ENCODE data around the gene LRRC43. TPM values are rescaled to one million over a fixed set of nuclear protein-coding genes. Genes with fewer than 3 reads are reported as not detected.

The LRRC43 gene
- total and polyA plus RNA-seq, 10 donors = 0.13 to 5.2 (median 0.82) TPM

DNA sequence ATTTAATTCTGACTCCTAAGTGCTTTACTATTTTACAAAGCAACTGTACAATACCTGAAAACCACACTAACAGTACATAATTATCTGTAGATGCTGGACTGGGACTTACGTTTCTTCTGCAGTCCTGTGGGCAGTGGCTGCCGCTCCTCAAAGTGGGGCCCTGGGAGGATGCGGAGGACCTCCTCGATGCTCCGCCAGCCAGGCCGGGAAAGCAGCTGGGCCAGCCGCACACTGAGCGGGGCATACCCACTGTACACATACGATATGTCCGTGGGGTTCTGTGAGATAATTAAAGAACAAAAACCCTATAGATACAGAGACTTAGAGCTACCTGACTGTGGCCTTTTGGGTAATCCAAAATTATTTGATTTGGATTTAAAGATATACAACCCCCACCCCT is 49.8 kb downstream of the LRRC43 start:
- DNase-seq = no peak
- Histone ChIP-seq H3K27me3 (replicated peaks in 1 of 7) (no peaks in the 10 kb centered on the region), H3K4me1 (peaks cover 0 to 14% (median 0%) of the 10 kb centered on the region in 6 donors), H3K9me3 (no peaks in the 10 kb centered on the region), H3K4me3 (no peak overlapping the region), H3K36me3 (peaks cover 0 to 91% (median 79%) of the 10 kb centered on the region in 6 donors), H3K27ac (no peak overlapping the region)
- intact Hi-C loops (cut with DNase I; ENCODE audit: low total_unique reads) = no loop called here
- TF ChIP-seq, protein P1, sequence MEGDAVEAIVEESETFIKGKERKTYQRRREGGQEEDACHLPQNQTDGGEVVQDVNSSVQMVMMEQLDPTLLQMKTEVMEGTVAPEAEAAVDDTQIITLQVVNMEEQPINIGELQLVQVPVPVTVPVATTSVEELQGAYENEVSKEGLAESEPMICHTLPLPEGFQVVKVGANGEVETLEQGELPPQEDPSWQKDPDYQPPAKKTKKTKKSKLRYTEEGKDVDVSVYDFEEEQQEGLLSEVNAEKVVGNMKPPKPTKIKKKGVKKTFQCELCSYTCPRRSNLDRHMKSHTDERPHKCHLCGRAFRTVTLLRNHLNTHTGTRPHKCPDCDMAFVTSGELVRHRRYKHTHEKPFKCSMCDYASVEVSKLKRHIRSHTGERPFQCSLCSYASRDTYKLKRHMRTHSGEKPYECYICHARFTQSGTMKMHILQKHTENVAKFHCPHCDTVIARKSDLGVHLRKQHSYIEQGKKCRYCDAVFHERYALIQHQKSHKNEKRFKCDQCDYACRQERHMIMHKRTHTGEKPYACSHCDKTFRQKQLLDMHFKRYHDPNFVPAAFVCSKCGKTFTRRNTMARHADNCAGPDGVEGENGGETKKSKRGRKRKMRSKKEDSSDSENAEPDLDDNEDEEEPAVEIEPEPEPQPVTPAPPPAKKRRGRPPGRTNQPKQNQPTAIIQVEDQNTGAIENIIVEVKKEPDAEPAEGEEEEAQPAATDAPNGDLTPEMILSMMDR (IDR thresholded peaks at IDR 0.05 in 8 of 11, conservative IDR thresholded peaks at IDR 0.05 in 3 of 11) = no peak
- no peak for TF ChIP-seq POLR2A (IDR thresholded peaks at IDR 0.05)
- no peak for TF ChIP-seq POLR2AphosphoS5 (IDR thresholded peaks at IDR 0.05)
- WGBS, 5 donors = 94 to 99% (median 97%) methylated on average over 10 of the region's 10 CpGs

GRCh38 chr12:122235741-122236140 is 52.8 kb downstream of the LRRC43 start:
- peak overlapping the region in 2 of 8 donors; percentile 1 for H3K27ac ChIP-seq
- TF ChIP-seq POLR2AphosphoS5 (IDR thresholded peaks at IDR 0.05) = peak in 1 of 3 donors; percentile 29
- no peak for TF ChIP-seq POLR2A (IDR thresholded peaks at IDR 0.05)

DNA sequence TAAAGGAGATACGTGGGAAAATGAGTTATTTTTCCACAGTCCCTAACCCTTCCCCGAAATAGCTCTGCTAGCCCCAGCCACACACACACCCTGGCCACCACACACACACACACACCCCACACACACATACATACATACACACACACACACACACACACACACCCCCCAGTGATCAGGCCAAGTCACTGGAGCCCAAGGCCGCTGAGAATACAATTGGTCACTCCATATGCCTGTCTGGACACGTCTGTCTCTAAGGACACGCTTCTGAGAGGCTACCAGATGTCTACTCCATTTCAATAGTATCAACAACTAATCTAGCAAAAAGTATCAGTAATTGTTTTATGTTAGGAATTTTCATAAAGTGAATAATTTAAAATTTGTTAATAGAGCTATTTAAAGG is 55.9 kb downstream of the LRRC43 start:
- peaks cover 0 to 10% (median 3%) of the 10 kb centered on the region in 6 donors for H3K4me1 ChIP-seq
- H3K4me3 ChIP-seq = no peak overlapping the region
- 93 to 99% (median 96%) methylated on average over 5 of the region's 5 CpGs for WGBS, 5 donors
- no peaks in the 10 kb centered on the region for H3K9me3 ChIP-seq
- no peaks in the 10 kb centered on the region for H3K27me3 ChIP-seq (replicated peaks in 1 of 7)
- no peak for DNase-seq
- intact Hi-C loops (cut with DNase I; ENCODE audit: low total_unique reads) = no loop called here
- H3K27ac ChIP-seq = no peak overlapping the region
- peaks cover 0 to 100% (median 69%) of the 10 kb centered on the region in 6 donors for H3K36me3 ChIP-seq
- TF ChIP-seq, protein P1 (IDR thresholded peaks at IDR 0.05 in 8 of 11, conservative IDR thresholded peaks at IDR 0.05 in 3 of 11) = no peak
- TF ChIP-seq POLR2A (IDR thresholded peaks at IDR 0.05) (no peak), POLR2AphosphoS5 (IDR thresholded peaks at IDR 0.05) (no peak)

More at GRCh38 chr12:122235741-122236140, 52.8 kb downstream of the LRRC43 start:
- H3K9me3 ChIP-seq = no peaks in the 10 kb centered on the region
- no peak for DNase-seq
- intact Hi-C loops (cut with DNase I; ENCODE audit: low total_unique reads) = no loop called here
- no peak overlapping the region for H3K4me3 ChIP-seq
- H3K27me3 ChIP-seq (replicated peaks in 1 of 7) = no peaks in the 10 kb centered on the region
- H3K4me1 ChIP-seq = peaks cover 0 to 6% (median 0%) of the 10 kb centered on the region in 6 donors
- 48 to 85% (median 72%) methylated on average over 7 of the region's 7 CpGs for WGBS, 5 donors
- peaks cover 0 to 100% (median 78%) of the 10 kb centered on the region in 6 donors for H3K36me3 ChIP-seq

DNA sequence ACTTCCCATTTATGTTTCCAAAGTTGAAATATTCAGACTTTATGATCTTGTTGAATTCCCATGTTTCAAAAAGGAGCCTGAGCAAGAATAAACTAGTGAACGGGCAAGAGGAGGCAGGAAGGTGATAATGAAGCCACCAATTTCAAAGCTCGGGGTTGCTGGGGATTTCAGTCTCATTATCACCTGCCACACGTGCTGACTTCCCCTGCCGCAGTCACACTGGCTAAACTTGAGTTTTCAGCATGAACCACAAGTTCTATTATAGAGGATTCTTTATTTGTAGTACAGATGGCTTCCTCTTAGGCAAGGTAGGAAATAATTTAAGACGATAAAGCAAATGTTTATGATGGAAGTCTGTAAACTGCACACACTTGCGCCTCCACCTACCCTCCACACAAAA is 61.0 kb downstream of the LRRC43 start:
- Histone ChIP-seq H3K4me1 (peaks cover 0 to 8% (median 3%) of the 10 kb centered on the region in 6 donors), H3K9me3 (no peaks in the 10 kb centered on the region), H3K27me3 (replicated peaks in 1 of 7) (no peaks in the 10 kb centered on the region), H3K27ac (peak overlapping the region in 4 of 8 donors; percentile 47 to 72 (median 65)), H3K36me3 (peaks cover 0 to 98% (median 42%) of the 10 kb centered on the region in 6 donors), H3K4me3 (peak overlapping the region in 2 of 8 donors; percentile 23 to 62)
- WGBS, 5 donors = 68 to 83% (median 73%) methylated on average over 6 of the region's 6 CpGs
- intact Hi-C loops (cut with DNase I; ENCODE audit: low total_unique reads) = no loop called here
- TF ChIP-seq POLR2AphosphoS5 (IDR thresholded peaks at IDR 0.05) (no peak), POLR2A (IDR thresholded peaks at IDR 0.05) (no peak)
- TF ChIP-seq, protein P1 (IDR thresholded peaks at IDR 0.05 in 8 of 11, conservative IDR thresholded peaks at IDR 0.05 in 3 of 11) = no peak
- no peak for DNase-seq
